HEK293 (cell line): ENCODE data around the gene PILRA.
A peak's percentile ranks its signal among the peaks of the same experiment; 100 is the strongest.

Source experiments
- CTCF ChIA-PET: fragments of 350-600 bp; formaldehyde crosslinking; extraction: SDS; loops from one replicate; lab custom pipeline; 2021; ENCODE audit warnings: antibody characterized with exemption; lab: Yijun Ruan, JAX
- POLR2A ChIA-PET: fragments of 300-600 bp; formaldehyde crosslinking; extraction: SDS; loops from one replicate; lab custom pipeline; 2020; ENCODE audit warnings: antibody characterized with exemption, inconsistent platforms; lab: Yijun Ruan, JAX
- H3K27ac ChIP-seq: fragments of 200-500 bp; sonication (Bioruptor generic); 2 replicates; pipeline ENCODE4 v1.5.1; 2014; ENCODE audit warnings: low read depth, low read length, control low read depth, inconsistent platforms; ENCODE audit errors: extremely low read depth
- H3K36me3 ChIP-seq, 2 experiments: fragments of 200-500 bp in 1 of 2; sonication (Bioruptor generic) in 1 of 2; 1 replicate in 1 of 2; 2 replicates in 1 of 2; pipeline ENCODE4 v1.5.1; 2014 to 2017; ENCODE audit warnings: inconsistent platforms in 2 of 2, low read length in 2 of 2; ENCODE audit not compliant: control insufficient read depth in 2 of 2, insufficient read depth in 1 of 2
- H3K4me1 ChIP-seq: fragments of 200-500 bp; sonication (Bioruptor generic); 2 replicates; pipeline ENCODE4 v1.5.1; 2014; ENCODE audit warnings: mild to moderate bottlenecking, low read length, inconsistent platforms; ENCODE audit not compliant: control insufficient read depth, insufficient read depth
- H3K4me3 ChIP-seq: 2 replicates; pipeline ENCODE4 v1.5.1; 2011; ENCODE audit warnings: low read depth, mild to moderate bottlenecking, control low read depth, low read length, moderate library complexity
- H3K9me3 ChIP-seq: fragments of 200-500 bp; sonication (Bioruptor generic); 2 replicates; pipeline ENCODE4 v1.5.1; 2014; ENCODE audit warnings: low read depth, low read length, inconsistent platforms; ENCODE audit not compliant: control insufficient read depth, insufficient read depth
- GLIS1 ChIP-seq: fragments of 450-650 bp; formaldehyde crosslinking; IDR thresholded peaks from 2 replicates; pipeline ENCODE4 v1.5.1; 2016; ENCODE audit warnings: missing biosample characterization, missing genetic modification characterization
- GLIS2 ChIP-seq: fragments of 450-650 bp; formaldehyde crosslinking; IDR thresholded peaks from 2 replicates; pipeline ENCODE4 v1.5.1; 2016; ENCODE audit warnings: missing biosample characterization, missing genetic modification characterization
- KLF10 ChIP-seq: fragments of 450-650 bp; IDR thresholded peaks from 2 replicates; pipeline ENCODE4 v1.5.1; 2018; ENCODE audit warnings: missing biosample characterization, mild to moderate bottlenecking, missing genetic modification characterization
- OSR2 ChIP-seq: fragments of 450-650 bp; formaldehyde crosslinking; IDR thresholded peaks from 2 replicates; pipeline ENCODE4 v1.5.1; 2016; ENCODE audit warnings: missing biosample characterization, missing genetic modification characterization
- PRDM1 ChIP-seq: fragments of 450-650 bp; formaldehyde crosslinking; IDR thresholded peaks from 2 replicates; pipeline ENCODE4; 2016; ENCODE audit warnings: missing biosample characterization, missing genetic modification characterization
- TRIM28 ChIP-seq: IDR thresholded peaks from 2 replicates; pipeline ENCODE4 v1.6.1; 2011; ENCODE audit warnings: low read length, control low read depth, borderline replicate concordance
- WT1 ChIP-seq: fragments of 450-650 bp; formaldehyde crosslinking; IDR thresholded peaks from 2 replicates; pipeline ENCODE4 v1.5.1; 2016; ENCODE audit warnings: missing biosample characterization, missing genetic modification characterization
- YY2 ChIP-seq: fragments of 450-650 bp; formaldehyde crosslinking; IDR thresholded peaks from 2 replicates; pipeline ENCODE4 v1.5.1; 2016; ENCODE audit warnings: missing biosample characterization, missing genetic modification characterization
- ZIC2 ChIP-seq: fragments of 450-650 bp; formaldehyde crosslinking; IDR thresholded peaks from 2 replicates; pipeline ENCODE4 v1.5.1; 2016; ENCODE audit warnings: missing biosample characterization, missing genetic modification characterization
- ZNF169 ChIP-seq: fragments of 450-650 bp; formaldehyde crosslinking; IDR thresholded peaks from 2 replicates; pipeline ENCODE4 v1.5.1; 2016; ENCODE audit warnings: missing biosample characterization, missing genetic modification characterization
- ZNF223 ChIP-seq: fragments of 450-650 bp; formaldehyde crosslinking; IDR thresholded peaks from 2 replicates; pipeline ENCODE4 v1.5.1; 2016; ENCODE audit warnings: missing biosample characterization, missing genetic modification characterization
- ZNF280C ChIP-seq: fragments of 450-650 bp; formaldehyde crosslinking; IDR thresholded peaks from 2 replicates; pipeline ENCODE4 v1.5.1; 2016; ENCODE audit warnings: missing biosample characterization, missing genetic modification characterization
- ZNF280D ChIP-seq: fragments of 450-650 bp; formaldehyde crosslinking; IDR thresholded peaks from 2 replicates; pipeline ENCODE4 v1.5.1; 2016; ENCODE audit warnings: missing biosample characterization, missing genetic modification characterization
- ZNF354C ChIP-seq: fragments of 450-650 bp; formaldehyde crosslinking; IDR thresholded peaks from 2 replicates; pipeline ENCODE4 v1.5.1; 2016; ENCODE audit warnings: missing biosample characterization, missing genetic modification characterization, low read depth, borderline replicate concordance
- ZNF366 ChIP-seq: fragments of 450-650 bp; formaldehyde crosslinking; conservative IDR thresholded peaks from 2 replicates; pipeline ENCODE4 v1.5.1; 2016; ENCODE audit warnings: missing biosample characterization, missing genetic modification characterization
- ZNF398 ChIP-seq: fragments of 450-650 bp; formaldehyde crosslinking; IDR thresholded peaks from 2 replicates; pipeline ENCODE4 v1.5.1; 2017; ENCODE audit warnings: missing biosample characterization, missing genetic modification characterization
- ZNF423 ChIP-seq: fragments of 450-650 bp; formaldehyde crosslinking; IDR thresholded peaks from 2 replicates; pipeline ENCODE4 v1.5.1; 2016; ENCODE audit warnings: missing biosample characterization, missing genetic modification characterization
- ZNF449 ChIP-seq: fragments of 450-650 bp; formaldehyde crosslinking; IDR thresholded peaks from 2 replicates; pipeline ENCODE4 v1.5.1; 2017; ENCODE audit warnings: missing biosample characterization, mild to moderate bottlenecking, missing genetic modification characterization, moderate library complexity
- ZNF473 ChIP-seq: fragments of 450-650 bp; formaldehyde crosslinking; IDR thresholded peaks from 2 replicates; pipeline ENCODE4 v1.5.1; 2017; ENCODE audit warnings: missing biosample characterization, missing genetic modification characterization
- ZNF530 ChIP-seq: fragments of 450-650 bp; formaldehyde crosslinking; IDR thresholded peaks from 2 replicates; pipeline ENCODE4 v1.5.1; 2016; ENCODE audit warnings: low read depth, missing biosample characterization, missing genetic modification characterization
- ZNF544 ChIP-seq: fragments of 450-650 bp; formaldehyde crosslinking; IDR thresholded peaks from 2 replicates; pipeline ENCODE4 v1.5.0; 2017; ENCODE audit warnings: missing biosample characterization, missing genetic modification characterization
- ZNF585B ChIP-seq: fragments of 450-650 bp; formaldehyde crosslinking; IDR thresholded peaks from 2 replicates; pipeline ENCODE4 v1.5.1; 2016; ENCODE audit warnings: missing biosample characterization, missing genetic modification characterization
- ZNF639 ChIP-seq: fragments of 450-650 bp; formaldehyde crosslinking; IDR thresholded peaks from 2 replicates; pipeline ENCODE4 v1.5.1; 2016; ENCODE audit warnings: missing biosample characterization, missing genetic modification characterization
- ZNF677 ChIP-seq: fragments of 450-650 bp; IDR thresholded peaks from 2 replicates; pipeline ENCODE4 v1.5.0; 2018; ENCODE audit warnings: missing biosample characterization, mild to moderate bottlenecking, missing genetic modification characterization, moderate library complexity

PILRA gene

GRCh38 chr7:100389437-100390088 lies 16.3 kb downstream of the PILRA start:
- Histone ChIP-seq H3K36me3 (no peaks in the 10 kb centered on the region), H3K4me1 (no peaks in the 10 kb centered on the region), H3K9me3 (no peaks in the 10 kb centered on the region), H3K4me3 (no peak overlapping the region), H3K27ac (no peak overlapping the region)
- TF ChIP-seq ZNF366 (tag by site-specific recombination) (peak; percentile 79), YY2 (no peak), GLIS1 (tag by site-specific recombination) (peak; percentile 83), ZNF530 (tag by site-specific recombination) (no peak), GLIS2 (tag by site-specific recombination) (peak; percentile 26; the same call in 1 of the 2 replicates), ZNF449 (tag by site-specific recombination) (no peak), PRDM1 (tag by site-specific recombination) (peak; percentile 86), ZNF585B (tag by site-specific recombination) (no peak), ZNF423 (tag by site-specific recombination) (0 out of 2 replicates have a peak, but pooled peaks have one; percentile 6)
- CTCF ChIA-PET, result interaction anchor here (0.7 to 2.8 kb wide), 3 partner anchors 18 to 93 kb away, joined by 3 to 22 read pairs (median 3); no protein-coding TSS in a partner anchor
- POLR2A ChIA-PET, result interaction anchor here (0.6 kb wide), 1 partner anchor 671 kb away, joined by 4 read pairs; no protein-coding TSS in a partner anchor

- no peaks in the 10 kb centered on the region for H3K9me3 ChIP-seq
- H3K27ac ChIP-seq, result no peak overlapping the region
- CTCF ChIA-PET, result interaction anchor here (2.8 kb wide), 1 partner anchor 17 kb away, joined by 22 read pairs; no protein-coding TSS in a partner anchor
- no peaks in the 10 kb centered on the region for H3K36me3 ChIP-seq
- no peaks in the 10 kb centered on the region for H3K4me1 ChIP-seq
- no peak overlapping the region for H3K4me3 ChIP-seq
- POLR2A ChIA-PET, result no interaction called here
- TF ChIP-seq ZNF639 (tag by site-specific recombination) (no peak), OSR2 (tag by site-specific recombination) (no peak), ZNF544 (no peak), ZNF366 (tag by site-specific recombination) (no peak), ZNF280C (tag by site-specific recombination) (no peak), ZNF677 (no peak), ZNF169 (tag by site-specific recombination) (no peak), ZNF280D (tag by site-specific recombination) (no peak), KLF10 (tag by site-specific recombination) (no peak), ZNF223 (no peak), ZNF398 (tag by site-specific recombination) (0 out of 2 replicates have a peak, but pooled peaks have one; percentile 23), WT1 (no peak), ZNF354C (tag by site-specific recombination) (no peak), ZNF473 (no peak), TRIM28 (no peak), ZIC2 (peak; percentile 26; the same call in 1 of the 2 replicates)
Measured at GRCh38 chr7:100390286-100391009, 17.2 kb downstream of the PILRA start.
